Stomach smooth muscle (tissue), 2 donors: Measurements from ENCODE around the gene CFAP20.
"Not testable (repeated sequence)": the region's sequence is repeated elsewhere in the genome, so short reads cannot be mapped to it uniquely, and the experiment has no call there.

Experiments used
- H3K27ac ChIP-seq: one replicate; pipeline ENCODE4 v1.7.0; 2013; ENCODE audit warnings: mild to moderate bottlenecking, low read length, inconsistent platforms
- H3K27me3 ChIP-seq, 2 donors: one replicate each; pipeline ENCODE4 v1.7.0; 2013; ENCODE audit warnings: low read length in 2 of 2; ENCODE audit not compliant: insufficient read depth in 2 of 2, control insufficient read depth in 1 of 2
- H3K36me3 ChIP-seq, 2 donors: one replicate each; pipeline ENCODE4 v1.7.0; 2013; ENCODE audit warnings: low read length in 2 of 2; ENCODE audit not compliant: control insufficient read depth in 2 of 2, insufficient read depth in 2 of 2
- H3K4me1 ChIP-seq: one replicate; pipeline ENCODE4 v1.7.0; 2013; ENCODE audit warnings: low read length; ENCODE audit not compliant: control insufficient read depth, insufficient read depth
- H3K4me3 ChIP-seq, 2 donors: one replicate each; pipeline ENCODE4 v1.7.0; 2013; ENCODE audit warnings: low read length in 2 of 2
- H3K9ac ChIP-seq, 2 donors: one replicate each; pipeline ENCODE4 v1.7.0; 2013; ENCODE audit warnings: low read length in 2 of 2, mild to moderate bottlenecking in 1 of 2
- H3K9me3 ChIP-seq, 2 donors: one replicate each; pipeline ENCODE4 v1.7.0; 2013; ENCODE audit warnings: low read length in 2 of 2; ENCODE audit not compliant: control insufficient read depth in 2 of 2
- donor health status: healthy.
- donor health status: Pancreatic carcinoma.

CFAP20 gene

GRCh38 chr16:58098207-58099096, 30.7 kb downstream of the CFAP20 start:
- H3K4me1 ChIP-seq = peaks cover 6% of the 10 kb centered on the region
- H3K4me3 ChIP-seq = no peak overlapping the region
- no peak overlapping the region for H3K27ac ChIP-seq
- H3K9ac ChIP-seq = no peak overlapping the region
- no peaks in the 10 kb centered on the region for H3K27me3 ChIP-seq
- no peaks in the 10 kb centered on the region for H3K36me3 ChIP-seq
- H3K9me3 ChIP-seq = no peaks in the 10 kb centered on the region

GRCh38 chr16:58096249-58096648, 32.9 kb downstream of the CFAP20 start:
- Histone ChIP-seq H3K9me3 (no peaks in the 10 kb centered on the region), H3K27me3 (no peaks in the 10 kb centered on the region), H3K27ac (no peak overlapping the region), H3K4me3 (no peak overlapping the region), H3K4me1 (peaks cover 6% of the 10 kb centered on the region), H3K9ac (no peak overlapping the region), H3K36me3 (no peaks in the 10 kb centered on the region)

GRCh38 chr16:58095575-58095960, 33.6 kb downstream of the CFAP20 start:
- not testable (repeated sequence) for H3K4me1 ChIP-seq, H3K36me3 ChIP-seq, H3K27me3 ChIP-seq, H3K9ac ChIP-seq, H3K4me3 ChIP-seq, H3K27ac ChIP-seq, H3K9me3 ChIP-seq

GRCh38 chr16:58094791-58095574, 34.2 kb downstream of the CFAP20 start:
- Histone ChIP-seq H3K9me3 (no peaks in the 10 kb centered on the region), H3K27me3 (no peaks in the 10 kb centered on the region), H3K9ac (no peak overlapping the region), H3K27ac (no peak overlapping the region), H3K36me3 (no peaks in the 10 kb centered on the region), H3K4me1 (peaks cover 6% of the 10 kb centered on the region), H3K4me3 (no peak overlapping the region)

- Histone ChIP-seq H3K4me3 (no peak overlapping the region), H3K9me3 (no peaks in the 10 kb centered on the region), H3K36me3 (no peaks in the 10 kb centered on the region), H3K27me3 (no peaks in the 10 kb centered on the region), H3K27ac (no peak overlapping the region), H3K9ac (no peak overlapping the region), H3K4me1 (peaks cover 6% of the 10 kb centered on the region)
Observed at GRCh38 chr16:58094026-58094425, 35.2 kb downstream of the CFAP20 start.

GRCh38 chr16:58090396-58090795, 38.8 kb downstream of the CFAP20 start:
- not testable (repeated sequence) for H3K4me3 ChIP-seq, H3K9ac ChIP-seq, H3K36me3 ChIP-seq, H3K27me3 ChIP-seq, H3K9me3 ChIP-seq, H3K4me1 ChIP-seq, H3K27ac ChIP-seq

- Histone ChIP-seq H3K27me3 (peaks cover 0 to 2% of the 10 kb centered on the region in 2 donors), H3K36me3 (no peaks in the 10 kb centered on the region), H3K9me3 (no peaks in the 10 kb centered on the region), H3K4me1 (no peaks in the 10 kb centered on the region), H3K9ac (no peak overlapping the region), H3K27ac (no peak overlapping the region), H3K4me3 (no peak overlapping the region)
Observed at GRCh38 chr16:58088091-58088490, 41.1 kb downstream of the CFAP20 start.

- Histone ChIP-seq H3K9ac (no peak overlapping the region), H3K36me3 (no peaks in the 10 kb centered on the region), H3K4me3 (no peak overlapping the region), H3K9me3 (no peaks in the 10 kb centered on the region), H3K4me1 (no peaks in the 10 kb centered on the region), H3K27ac (no peak overlapping the region), H3K27me3 (peaks cover 0 to 2% of the 10 kb centered on the region in 2 donors)
Observed at GRCh38 chr16:58087209-58087913, 41.8 kb downstream of the CFAP20 start.

GRCh38 chr16:58086381-58087208, 42.6 kb downstream of the CFAP20 start:
- Histone ChIP-seq H3K4me3 (no peak overlapping the region), H3K27ac (no peak overlapping the region), H3K9ac (no peak overlapping the region), H3K4me1 (no peaks in the 10 kb centered on the region), H3K36me3 (no peaks in the 10 kb centered on the region), H3K27me3 (peaks cover 0 to 2% of the 10 kb centered on the region in 2 donors), H3K9me3 (no peaks in the 10 kb centered on the region)
